ENCODE data around the gene NAV3.

Gene NAV3

DNA sequence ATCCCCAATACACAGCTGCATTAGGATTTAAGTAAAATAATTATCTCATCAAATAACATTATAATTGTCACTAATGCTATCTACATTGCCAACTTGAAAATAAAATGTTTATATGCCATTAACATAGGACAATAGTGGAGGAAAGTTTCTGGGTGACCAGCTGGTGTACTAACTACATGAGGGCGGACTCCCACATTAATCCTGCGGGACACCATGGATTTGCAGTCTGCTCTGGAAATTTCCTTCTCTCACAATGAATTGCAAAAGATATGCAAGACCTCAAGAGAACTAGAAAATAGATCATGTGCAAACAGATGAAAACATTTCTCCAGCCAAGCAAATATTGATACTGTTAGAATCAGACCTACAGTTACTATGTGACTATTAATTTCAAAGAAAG is 390.1 kb downstream of the NAV3 start:
- Histone ChIP-seq H3K27ac (no peak overlapping the region), H3K4me3 (no peak overlapping the region), H3K4me1 (no peaks in the 10 kb centered on the region), H3K27me3 (no peaks in the 10 kb centered on the region), H3K36me3 (no peaks in the 10 kb centered on the region), H3K9me3 (no peaks in the 10 kb centered on the region)
- DNase-seq: no peak
- TF ChIP-seq, protein P1, sequence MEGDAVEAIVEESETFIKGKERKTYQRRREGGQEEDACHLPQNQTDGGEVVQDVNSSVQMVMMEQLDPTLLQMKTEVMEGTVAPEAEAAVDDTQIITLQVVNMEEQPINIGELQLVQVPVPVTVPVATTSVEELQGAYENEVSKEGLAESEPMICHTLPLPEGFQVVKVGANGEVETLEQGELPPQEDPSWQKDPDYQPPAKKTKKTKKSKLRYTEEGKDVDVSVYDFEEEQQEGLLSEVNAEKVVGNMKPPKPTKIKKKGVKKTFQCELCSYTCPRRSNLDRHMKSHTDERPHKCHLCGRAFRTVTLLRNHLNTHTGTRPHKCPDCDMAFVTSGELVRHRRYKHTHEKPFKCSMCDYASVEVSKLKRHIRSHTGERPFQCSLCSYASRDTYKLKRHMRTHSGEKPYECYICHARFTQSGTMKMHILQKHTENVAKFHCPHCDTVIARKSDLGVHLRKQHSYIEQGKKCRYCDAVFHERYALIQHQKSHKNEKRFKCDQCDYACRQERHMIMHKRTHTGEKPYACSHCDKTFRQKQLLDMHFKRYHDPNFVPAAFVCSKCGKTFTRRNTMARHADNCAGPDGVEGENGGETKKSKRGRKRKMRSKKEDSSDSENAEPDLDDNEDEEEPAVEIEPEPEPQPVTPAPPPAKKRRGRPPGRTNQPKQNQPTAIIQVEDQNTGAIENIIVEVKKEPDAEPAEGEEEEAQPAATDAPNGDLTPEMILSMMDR (IDR thresholded peaks at IDR 0.05): no peak
- intact Hi-C loops (cut with DNase I; ENCODE audit: low total_unique reads): no loop called here

DNA sequence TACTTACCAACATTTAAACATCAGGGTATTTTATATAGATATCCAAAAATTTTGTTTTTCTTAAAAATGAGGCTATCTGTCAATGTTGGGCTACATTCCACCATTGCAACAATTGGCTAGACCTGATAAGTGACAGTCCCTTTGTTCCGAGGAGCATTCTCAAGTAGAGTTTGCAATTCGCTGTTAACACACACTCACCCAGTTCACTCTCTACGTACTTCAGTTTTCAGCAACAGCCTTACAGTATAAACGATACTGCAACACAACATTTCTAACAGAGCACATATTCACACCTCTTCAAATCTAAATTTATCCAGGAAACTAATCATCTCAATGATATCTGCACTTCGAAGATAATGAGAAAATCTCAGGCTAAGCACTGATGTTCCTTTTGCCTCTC is 393.5 kb downstream of the NAV3 start:
- Histone ChIP-seq H3K9me3 (peaks cover 0 to 7% (median 0%) of the 10 kb centered on the region in 3 donors), H3K27ac (no peak overlapping the region), H3K27me3 (no peaks in the 10 kb centered on the region), H3K36me3 (no peaks in the 10 kb centered on the region), H3K4me1 (no peaks in the 10 kb centered on the region), H3K4me3 (no peak overlapping the region)
- intact Hi-C loops (cut with DNase I; ENCODE audit: low total_unique reads): no loop called here
- no peak for DNase-seq
- TF ChIP-seq, protein P1 (IDR thresholded peaks at IDR 0.05): no peak

DNA sequence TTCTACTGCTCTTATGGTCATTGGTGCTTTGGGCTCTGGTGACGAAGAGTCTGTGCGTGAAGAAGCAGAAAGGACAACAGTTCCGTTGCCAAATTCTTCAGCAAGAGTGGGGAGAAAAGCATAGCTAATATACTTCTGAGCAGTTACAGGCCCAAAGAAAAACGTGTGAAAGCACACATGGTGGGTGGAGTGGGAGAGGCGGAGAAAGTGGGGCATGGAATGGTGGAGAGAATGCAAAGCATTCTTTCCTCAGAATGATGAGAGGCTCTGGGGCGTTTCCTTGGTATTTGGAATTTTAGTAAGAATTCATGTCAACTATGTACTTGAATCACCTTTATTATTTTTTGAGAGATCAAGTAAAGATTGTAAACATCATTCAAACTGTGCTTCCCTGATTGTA is 396.1 kb downstream of the NAV3 start:
- TF ChIP-seq, protein P1 (IDR thresholded peaks at IDR 0.05): no peak
- H3K4me1 ChIP-seq: no peaks in the 10 kb centered on the region
- peaks cover 0 to 7% (median 0%) of the 10 kb centered on the region in 3 donors for H3K9me3 ChIP-seq
- H3K27ac ChIP-seq: no peak overlapping the region
- H3K27me3 ChIP-seq: no peaks in the 10 kb centered on the region
- H3K36me3 ChIP-seq: no peaks in the 10 kb centered on the region
- intact Hi-C loops (cut with DNase I; ENCODE audit: low total_unique reads): no loop called here
- no peak overlapping the region for H3K4me3 ChIP-seq
- no peak for DNase-seq

DNA sequence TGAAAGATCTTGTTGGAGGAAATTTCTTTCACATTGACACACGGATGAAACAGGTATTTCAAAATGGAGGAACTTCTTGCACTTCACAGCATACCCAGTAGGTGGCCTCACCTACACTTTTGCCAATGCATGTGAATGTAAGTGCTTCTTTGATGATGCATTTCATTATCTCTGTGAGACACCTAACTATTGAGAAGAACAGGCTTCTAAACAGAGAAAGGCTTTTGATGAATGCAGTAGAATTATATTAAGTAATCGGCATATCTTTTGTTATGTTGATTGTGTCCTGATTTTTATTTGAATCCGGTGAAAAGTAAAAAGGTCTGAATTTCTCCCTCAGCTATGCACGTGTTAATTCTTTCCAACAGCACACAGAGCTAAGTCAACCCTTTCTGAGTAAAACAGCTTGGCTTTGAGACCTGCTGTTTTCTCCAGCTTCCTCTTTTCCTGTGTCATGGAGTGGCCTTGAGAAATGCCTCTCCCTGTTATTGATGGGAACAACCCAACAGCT is 399.0 kb downstream of the NAV3 start:
- no peaks in the 10 kb centered on the region for H3K36me3 ChIP-seq
- no peak overlapping the region for H3K27ac ChIP-seq
- TF ChIP-seq, protein P1 (IDR thresholded peaks at IDR 0.05): peak in 1 of 2 experiments; percentile 17
- intact Hi-C loops (cut with DNase I; ENCODE audit: low total_unique reads): no loop called here
- peaks cover 0 to 7% (median 0%) of the 10 kb centered on the region in 3 donors for H3K9me3 ChIP-seq
- no peaks in the 10 kb centered on the region for H3K27me3 ChIP-seq
- no peak for DNase-seq
- H3K4me1 ChIP-seq: no peaks in the 10 kb centered on the region
- no peak overlapping the region for H3K4me3 ChIP-seq

DNA sequence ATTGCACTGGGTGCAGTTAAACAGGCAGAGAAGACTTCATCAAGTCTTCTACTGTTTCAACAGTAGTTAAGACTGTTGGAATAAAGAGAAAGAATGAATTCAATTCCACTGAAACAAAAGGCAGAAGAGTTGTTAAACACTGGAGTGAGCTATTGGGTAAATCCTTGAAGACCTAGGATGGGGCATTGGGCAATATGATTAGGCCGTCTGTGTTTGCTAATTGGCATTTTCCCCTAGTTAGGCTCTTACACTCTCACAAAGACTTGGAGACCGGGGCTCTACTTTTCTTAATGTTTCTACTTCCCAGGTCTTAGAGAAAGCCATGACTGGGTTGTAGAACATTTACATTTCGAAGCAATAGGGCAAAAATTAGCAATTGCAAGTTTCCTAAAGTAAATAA is 402.1 kb downstream of the NAV3 start:
- Histone ChIP-seq H3K27me3 (no peaks in the 10 kb centered on the region), H3K9me3 (peaks cover 0 to 5% (median 0%) of the 10 kb centered on the region in 3 donors), H3K4me1 (no peaks in the 10 kb centered on the region), H3K4me3 (no peak overlapping the region), H3K36me3 (no peaks in the 10 kb centered on the region), H3K27ac (no peak overlapping the region)
- DNase-seq: no peak
- TF ChIP-seq, protein P1 (IDR thresholded peaks at IDR 0.05): no peak
- intact Hi-C loops (cut with DNase I; ENCODE audit: low total_unique reads): no loop called here

DNA sequence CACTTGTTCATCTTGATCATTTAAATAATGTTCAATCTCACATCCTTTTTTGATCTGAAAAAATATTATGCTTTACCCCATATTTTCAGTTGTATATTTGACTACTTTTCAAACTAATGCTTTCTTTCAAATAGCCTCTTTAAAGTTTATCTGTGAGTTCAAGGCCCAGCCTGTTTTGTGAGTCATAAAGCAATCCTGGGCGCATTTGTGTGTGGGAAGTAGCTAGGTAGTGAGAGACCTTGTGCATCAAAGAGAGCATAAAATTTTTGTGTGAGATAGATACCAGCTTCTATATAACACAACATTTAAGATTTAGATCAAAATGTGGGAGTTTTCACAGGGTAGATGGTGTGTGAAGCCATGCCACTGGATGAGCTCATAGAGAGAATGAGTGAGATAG is 405.6 kb downstream of the NAV3 start:
- TF ChIP-seq, protein P1 (IDR thresholded peaks at IDR 0.05): no peak
- no peak overlapping the region for H3K4me3 ChIP-seq
- H3K27ac ChIP-seq: no peak overlapping the region
- no peaks in the 10 kb centered on the region for H3K4me1 ChIP-seq
- no peaks in the 10 kb centered on the region for H3K36me3 ChIP-seq
- intact Hi-C loops (cut with DNase I; ENCODE audit: low total_unique reads): no loop called here
- DNase-seq: no peak
- H3K9me3 ChIP-seq: no peaks in the 10 kb centered on the region
- H3K27me3 ChIP-seq: no peaks in the 10 kb centered on the region
